ENCODE data around the gene BCAN.

GRCh38 chr1:156625436-156626078 lies 16.4 kb upstream of the BCAN start:
- TF ChIP-seq CTCF (IDR thresholded peaks at IDR 0.05) = peak; percentile 66 to 86 (median 73)
- TF ChIP-seq POLR2A (IDR thresholded peaks at IDR 0.05) = no peak

All from adrenal gland (tissue), 5 donors.